GM21447 (cell line): ENCODE measurements around the gene SYTL3.
"Not testable (repeated sequence)": the region's sequence is repeated elsewhere in the genome, so short reads cannot be mapped to it uniquely, and the experiment has no call there.

ENCODE experiments used
- ATAC-seq: cut with Tn5 transposase; IDR thresholded peaks from one replicate; pipeline ENCODE4 v1.9.1; 2021; ENCODE audit not compliant: unreplicated experiment

SYTL3 gene

GRCh38 chr6:158621694-158622544, 27.9 kb upstream of the SYTL3 start:
- no peak for ATAC-seq

- no peak for ATAC-seq
Measured at GRCh38 chr6:158622545-158623190, 27.2 kb upstream of the SYTL3 start.

DNA sequence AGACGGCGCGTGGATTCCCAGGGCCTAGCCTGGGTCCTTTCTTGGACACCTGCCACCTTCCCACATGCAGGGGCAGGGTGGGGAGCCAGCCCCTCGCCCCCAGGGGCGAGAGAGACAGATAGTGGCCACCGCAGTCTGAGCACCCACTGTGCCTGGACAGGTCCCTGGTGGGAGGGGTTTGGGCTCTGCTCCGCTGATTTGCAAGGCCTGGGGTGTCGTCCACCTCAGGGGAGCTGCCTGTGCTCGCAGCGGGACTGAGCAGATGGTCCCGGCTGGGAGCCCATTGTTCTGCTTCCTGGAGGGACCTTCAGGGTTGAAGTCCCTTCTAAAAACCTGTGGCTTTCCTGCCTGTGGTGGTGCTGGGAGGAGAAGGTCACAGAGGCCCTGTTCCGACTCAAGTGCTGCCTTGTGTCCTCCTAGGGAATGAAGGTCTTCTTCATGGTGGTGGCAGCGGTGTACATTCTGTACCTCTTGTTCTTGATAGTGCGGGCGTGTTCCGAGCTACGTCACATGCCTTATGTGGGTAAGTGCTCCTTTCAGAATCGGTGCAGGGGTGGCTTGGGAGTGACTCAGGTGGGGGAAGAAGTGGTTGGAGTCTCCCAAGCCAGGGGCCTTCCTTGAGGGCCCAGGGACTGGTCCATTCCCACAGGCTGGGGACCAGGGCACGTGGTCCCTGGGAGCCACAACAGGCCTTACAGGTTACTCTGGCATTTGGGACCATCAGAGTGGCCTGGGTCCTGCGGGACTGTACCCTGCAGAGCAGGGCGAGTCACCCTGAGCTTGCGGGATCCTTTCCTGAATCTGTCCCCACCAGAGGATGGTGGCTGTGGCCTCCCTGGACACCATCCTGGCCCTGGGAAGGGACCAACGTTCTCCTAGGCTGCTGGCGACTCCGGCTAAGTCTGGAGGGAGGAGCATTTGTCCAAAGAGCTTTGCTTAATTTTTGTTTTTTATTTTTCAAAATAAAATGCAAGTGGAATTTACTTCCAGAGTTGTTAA, 24.9 kb upstream of the SYTL3 start:
- ATAC-seq = no peak

DNA sequence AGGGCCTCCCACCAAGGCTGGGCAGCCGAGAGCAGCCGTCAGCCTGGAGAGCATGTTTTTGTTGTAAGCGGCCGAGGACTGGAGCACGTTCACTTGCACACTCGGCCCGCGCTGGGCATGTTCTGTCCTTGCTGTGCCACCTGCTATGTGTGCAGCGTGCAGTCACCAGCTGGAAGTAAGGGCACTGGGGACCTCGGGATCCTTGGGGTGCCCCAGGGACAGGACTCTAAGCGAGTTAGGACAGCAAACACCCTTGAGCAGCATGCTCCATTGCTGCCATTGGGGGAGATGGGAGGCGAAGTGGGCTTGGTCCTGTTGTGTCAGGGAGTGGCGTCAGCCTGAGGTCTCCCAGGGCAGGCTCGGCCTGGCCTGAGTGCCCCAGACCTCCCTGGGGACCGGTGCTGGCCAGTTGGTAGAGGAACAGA, 24.0 kb upstream of the SYTL3 start:
- no peak for ATAC-seq

DNA sequence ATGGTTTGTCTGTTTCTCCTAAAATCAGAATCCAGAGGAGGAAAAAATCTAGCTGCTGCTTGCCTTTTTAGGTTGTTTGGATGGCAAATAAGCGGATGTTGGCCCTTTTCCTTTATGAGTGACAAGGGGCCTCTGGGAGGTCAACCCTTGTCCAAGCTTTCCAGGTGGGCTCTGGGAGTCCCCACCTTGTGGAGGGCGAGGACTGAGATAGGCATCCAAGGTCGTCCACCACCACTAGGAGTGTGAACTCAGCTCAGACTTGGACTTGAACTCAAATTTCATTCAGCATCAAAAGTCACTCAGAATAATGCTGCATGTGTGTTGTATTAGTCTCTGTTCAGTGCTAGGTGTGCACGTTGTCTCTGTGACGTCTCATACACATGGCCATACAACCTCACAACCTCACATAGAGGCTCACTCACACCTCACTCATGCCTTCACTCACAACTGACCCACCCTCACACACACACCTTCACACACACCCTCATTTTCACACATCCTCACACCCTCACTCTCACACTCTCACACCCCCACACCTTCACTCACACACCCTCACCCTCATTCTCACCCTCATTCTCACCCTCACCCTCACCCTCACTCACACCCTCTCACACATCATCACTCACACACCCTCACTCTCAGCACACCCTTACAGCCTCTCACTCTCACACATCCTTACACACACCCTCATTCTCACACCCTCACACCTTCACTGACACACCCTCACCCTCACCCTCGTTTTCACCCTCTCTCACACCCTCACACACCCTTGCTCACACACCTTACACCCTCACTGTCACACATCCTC, 23.3 kb upstream of the SYTL3 start:
- no peak for ATAC-seq

- ATAC-seq = no peak
Measured at GRCh38 chr6:158627168-158627939, 22.5 kb upstream of the SYTL3 start.

GRCh38 chr6:158627940-158628211, 22.0 kb upstream of the SYTL3 start:
- ATAC-seq = no peak

DNA sequence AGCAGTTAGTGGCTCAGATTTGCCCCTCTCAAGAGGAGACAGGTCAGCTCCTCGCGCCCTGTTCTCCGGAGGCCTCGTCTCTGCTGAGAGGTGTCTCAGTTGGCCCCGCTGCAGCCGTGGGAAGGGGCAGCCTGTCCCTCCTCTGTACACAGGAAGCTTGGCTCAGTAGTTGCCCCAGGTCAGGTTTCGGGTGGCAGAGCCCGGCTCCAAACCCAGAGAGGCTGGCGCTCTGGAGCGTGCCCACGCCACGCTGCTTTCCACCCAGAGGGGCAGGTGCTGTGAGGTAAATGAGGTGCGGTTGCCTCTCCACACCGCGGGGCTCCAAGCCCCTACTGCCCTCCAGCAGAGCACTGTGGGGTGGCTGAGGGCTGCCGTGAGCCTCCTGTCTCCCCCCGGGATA, 21.3 kb upstream of the SYTL3 start:
- ATAC-seq = no peak

DNA sequence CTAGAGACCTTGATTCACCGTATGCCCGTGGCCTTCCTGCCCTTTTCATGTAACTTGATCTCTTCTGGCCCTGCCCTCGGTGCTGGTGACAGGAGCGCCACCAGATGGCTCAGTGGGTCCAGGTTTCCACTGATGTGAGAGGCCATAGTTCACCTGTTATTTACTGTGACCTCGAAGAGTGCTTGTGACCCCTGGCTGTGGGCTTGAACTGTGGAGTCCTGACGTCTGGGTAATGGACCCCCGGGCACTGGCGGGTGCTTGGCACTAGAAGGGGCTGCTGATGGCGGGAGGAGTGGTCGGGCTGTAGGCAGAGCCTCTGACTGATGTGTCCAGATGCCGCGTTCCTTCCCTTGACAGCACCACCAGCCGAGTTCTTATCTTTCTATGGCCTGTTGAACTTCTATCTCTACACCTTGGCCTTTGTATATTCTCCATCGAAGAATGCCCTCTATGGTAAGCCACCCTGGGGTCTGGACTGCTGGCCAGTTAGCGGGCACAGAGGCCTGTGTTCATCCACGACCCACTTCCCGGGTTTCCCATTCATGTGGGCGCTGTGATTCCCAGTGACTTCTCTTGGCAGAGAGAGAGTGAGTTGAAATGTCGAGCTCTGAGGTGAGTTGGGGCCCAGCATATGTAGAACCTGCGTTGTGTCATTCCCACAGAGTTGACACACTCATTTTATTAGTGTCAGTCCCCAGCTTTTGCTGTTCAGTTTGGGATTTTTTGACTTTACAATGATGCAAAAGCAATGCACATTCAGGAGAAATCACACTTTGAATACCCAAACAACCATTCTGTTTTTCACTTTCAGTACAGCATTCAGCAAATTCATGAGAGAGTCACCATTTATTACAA, 20.3 kb upstream of the SYTL3 start:
- ATAC-seq = no peak

DNA sequence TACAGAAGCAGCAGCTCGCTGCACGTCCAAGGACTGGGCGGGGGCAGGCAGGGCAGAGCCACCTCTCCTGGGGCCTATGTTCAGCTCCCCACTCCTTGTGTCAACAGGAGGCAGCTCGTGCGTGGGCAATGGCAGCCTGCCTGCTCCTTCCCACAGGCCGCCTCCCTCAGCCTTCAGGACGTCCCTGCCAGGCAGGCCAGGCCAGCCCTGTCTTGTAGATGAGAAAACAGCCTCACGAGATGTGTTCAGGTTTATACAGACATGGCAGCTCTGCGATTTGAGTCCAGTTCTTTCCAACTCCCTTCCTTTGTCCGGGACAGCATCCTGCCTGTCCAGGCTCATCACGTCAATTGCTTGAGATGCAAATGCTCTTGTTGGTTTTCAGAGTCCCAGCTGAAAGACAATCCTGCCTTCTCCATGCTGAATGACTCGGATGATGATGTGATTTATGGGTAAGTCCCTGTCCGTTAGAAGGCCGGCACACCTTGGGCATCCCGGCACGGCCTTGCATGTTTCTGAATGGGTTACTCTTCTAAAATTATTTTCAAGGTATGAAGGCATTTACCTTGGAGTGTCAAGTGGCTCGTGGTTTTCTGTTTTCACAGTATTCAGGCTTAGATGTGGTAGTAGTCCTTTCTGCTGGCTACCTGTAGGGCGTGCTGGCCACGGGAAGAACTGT, 18.8 kb upstream of the SYTL3 start:
- no peak for ATAC-seq

DNA sequence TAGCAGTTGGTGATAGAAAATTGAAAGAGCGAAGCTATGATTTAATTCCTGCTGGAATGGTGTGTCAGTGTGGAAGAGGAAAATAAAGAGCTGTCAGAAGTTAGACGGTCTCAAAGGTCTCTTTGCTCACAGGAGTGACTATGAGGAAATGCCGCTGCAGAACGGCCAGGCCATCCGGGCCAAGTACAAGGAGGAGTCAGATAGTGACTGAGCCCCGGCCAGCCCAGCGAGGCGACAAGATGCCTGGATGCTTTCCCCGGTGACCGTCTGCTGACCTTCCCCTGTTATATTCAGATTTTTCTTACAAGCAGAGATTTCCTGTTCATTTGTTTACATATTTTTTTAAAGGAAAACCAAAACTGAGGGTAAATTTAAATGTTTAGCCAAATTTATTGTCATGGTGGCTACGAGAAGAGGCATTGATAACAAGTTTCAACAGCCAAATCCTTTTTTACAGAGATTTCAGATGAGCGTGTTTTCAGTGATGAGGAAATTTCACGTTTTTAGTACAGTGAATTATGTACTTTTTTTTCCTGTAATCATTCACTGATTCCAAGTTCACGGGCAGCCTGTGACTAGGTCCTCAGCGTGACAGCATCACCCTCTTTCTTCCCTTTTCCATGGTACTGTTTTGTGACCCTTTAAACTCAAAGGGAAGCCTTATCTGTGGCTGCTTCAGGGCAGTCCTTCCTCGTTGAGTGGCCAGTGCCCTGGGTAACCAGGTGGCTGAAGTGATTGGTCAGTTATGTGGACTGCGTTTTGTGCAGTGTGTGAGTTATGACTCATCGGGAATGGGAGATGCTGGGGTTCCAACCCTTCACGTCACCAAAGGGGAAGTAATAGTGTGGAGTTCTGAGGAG, 17.9 kb upstream of the SYTL3 start:
- no peak for ATAC-seq

DNA sequence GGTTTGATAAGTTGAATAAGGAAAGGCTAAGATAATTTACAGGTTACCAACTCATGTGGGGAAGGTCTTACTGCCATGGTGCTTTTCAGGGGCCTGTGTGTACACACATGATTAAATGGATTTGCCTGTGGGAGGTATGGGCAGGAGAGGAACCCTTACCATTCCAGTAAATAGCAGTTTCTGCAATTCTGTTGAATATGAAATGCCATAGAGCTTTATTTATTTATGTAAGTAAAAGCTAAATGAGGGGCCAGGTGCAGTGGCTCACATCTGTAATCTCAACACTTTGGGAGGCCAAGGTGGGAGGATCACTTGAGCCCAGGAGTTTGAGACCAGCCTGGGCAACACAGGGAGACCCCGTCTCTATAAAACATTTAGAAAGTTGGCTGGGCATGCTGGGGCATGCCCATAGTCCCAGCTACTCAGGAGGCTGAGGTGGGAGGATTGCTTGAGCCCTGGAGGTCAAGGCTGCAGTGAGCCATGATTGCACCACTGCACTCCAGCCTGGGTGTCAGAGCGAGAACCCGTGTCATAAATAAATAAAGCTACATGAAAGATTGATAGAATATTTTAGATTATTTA, 17.2 kb upstream of the SYTL3 start:
- ATAC-seq = not testable (repeated sequence)

GRCh38 chr6:158633127-158633526, 16.7 kb upstream of the SYTL3 start:
- ATAC-seq = no peak

GRCh38 chr6:158634695-158635426, 15.0 kb upstream of the SYTL3 start:
- ATAC-seq = no peak

DNA sequence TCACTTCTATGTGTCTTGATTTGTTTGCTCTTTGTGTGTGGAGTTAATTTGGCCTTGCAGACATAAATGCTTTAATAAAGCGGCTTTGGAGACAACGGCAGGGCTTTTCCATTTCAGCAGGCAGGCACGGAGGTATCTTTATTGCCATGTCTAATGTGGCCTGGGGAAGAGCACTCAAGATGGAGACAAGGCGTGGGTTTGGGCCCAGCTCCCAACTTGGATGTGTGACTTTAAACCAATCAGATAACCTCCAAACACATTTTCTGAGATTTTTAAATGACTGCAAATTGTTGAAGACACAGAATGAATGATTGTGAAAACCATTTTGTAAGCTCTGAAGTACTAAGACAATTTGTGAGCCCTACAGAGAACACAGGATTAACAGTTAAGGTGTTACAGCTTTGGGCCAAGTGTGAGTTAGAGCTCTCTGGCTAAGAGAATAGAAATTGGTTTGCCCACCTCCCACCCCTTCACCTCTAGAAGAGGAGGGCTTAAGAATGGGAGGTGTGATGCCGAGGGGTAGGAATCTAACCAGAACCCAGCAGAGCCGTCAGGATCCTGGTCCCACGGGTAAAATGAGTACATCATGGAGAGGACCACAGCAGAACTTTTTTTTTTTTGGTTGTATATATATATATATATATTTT, 14.3 kb upstream of the SYTL3 start:
- ATAC-seq = no peak

- ATAC-seq = no peak
Measured at GRCh38 chr6:158636778-158637177, 13.1 kb upstream of the SYTL3 start.
